ENCODE data around the gene TNNC1.

The TNNC1 gene

GRCh38 chr3:52453496-52454249 is at the start of gene TNNC1:
Gene TNNC1 (minus strand): TSS chr3:52454041. CDS start chr3:52454015, 26 bp downstream.
- no peak for DNase-seq

- DNase-seq = no peak
These were observed 49.0 kb upstream of the TNNC1 start for GRCh38 chr3:52502808-52503350.

- no peak for DNase-seq
These were observed 48.2 kb upstream of the TNNC1 start for GRCh38 chr3:52502001-52502400.

GRCh38 chr3:52501046-52501445 is 47.2 kb upstream of the TNNC1 start:
- no peak for DNase-seq

GRCh38 chr3:52498137-52499054 is 44.6 kb upstream of the TNNC1 start:
- DNase-seq = no peak

GRCh38 chr3:52495777-52496602 is 42.1 kb upstream of the TNNC1 start:
- no peak for DNase-seq

GRCh38 chr3:52494886-52495495 is 41.1 kb upstream of the TNNC1 start, which contains the start of gene STAB1:
Gene STAB1 (plus strand): TSS chr3:52495338. CDS start chr3:52495414, 76 bp downstream.
- DNase-seq = no peak

- DNase-seq = no peak
These were observed 40.6 kb upstream of the TNNC1 start for GRCh38 chr3:52494445-52494844.

- no peak for DNase-seq
These were observed 39.6 kb upstream of the TNNC1 start for GRCh38 chr3:52493232-52494017.

- no peak for DNase-seq
These were observed 38.2 kb upstream of the TNNC1 start for GRCh38 chr3:52492059-52492458.

- no peak for DNase-seq
These were observed 37.2 kb upstream of the TNNC1 start for GRCh38 chr3:52490939-52491526.

GRCh38 chr3:52490035-52490938 is 36.4 kb upstream of the TNNC1 start:
- DNase-seq = no peak

GRCh38 chr3:52489453-52489852 is 35.6 kb upstream of the TNNC1 start:
- DNase-seq = no peak

GRCh38 chr3:52488746-52489145 is 34.9 kb upstream of the TNNC1 start:
- no peak for DNase-seq

- no peak for DNase-seq
These were observed 34.2 kb upstream of the TNNC1 start for GRCh38 chr3:52487788-52488691.

- DNase-seq = no peak
These were observed 33.4 kb upstream of the TNNC1 start for GRCh38 chr3:52487050-52487787.

- DNase-seq = no peak
These were observed 31.0 kb upstream of the TNNC1 start for GRCh38 chr3:52484680-52485461.

Data from NCI-H2081 treated with DMSO at 0.1 percent for 48 hours (cell line).